ENCODE measurements around the gene CCL23.

DNA sequence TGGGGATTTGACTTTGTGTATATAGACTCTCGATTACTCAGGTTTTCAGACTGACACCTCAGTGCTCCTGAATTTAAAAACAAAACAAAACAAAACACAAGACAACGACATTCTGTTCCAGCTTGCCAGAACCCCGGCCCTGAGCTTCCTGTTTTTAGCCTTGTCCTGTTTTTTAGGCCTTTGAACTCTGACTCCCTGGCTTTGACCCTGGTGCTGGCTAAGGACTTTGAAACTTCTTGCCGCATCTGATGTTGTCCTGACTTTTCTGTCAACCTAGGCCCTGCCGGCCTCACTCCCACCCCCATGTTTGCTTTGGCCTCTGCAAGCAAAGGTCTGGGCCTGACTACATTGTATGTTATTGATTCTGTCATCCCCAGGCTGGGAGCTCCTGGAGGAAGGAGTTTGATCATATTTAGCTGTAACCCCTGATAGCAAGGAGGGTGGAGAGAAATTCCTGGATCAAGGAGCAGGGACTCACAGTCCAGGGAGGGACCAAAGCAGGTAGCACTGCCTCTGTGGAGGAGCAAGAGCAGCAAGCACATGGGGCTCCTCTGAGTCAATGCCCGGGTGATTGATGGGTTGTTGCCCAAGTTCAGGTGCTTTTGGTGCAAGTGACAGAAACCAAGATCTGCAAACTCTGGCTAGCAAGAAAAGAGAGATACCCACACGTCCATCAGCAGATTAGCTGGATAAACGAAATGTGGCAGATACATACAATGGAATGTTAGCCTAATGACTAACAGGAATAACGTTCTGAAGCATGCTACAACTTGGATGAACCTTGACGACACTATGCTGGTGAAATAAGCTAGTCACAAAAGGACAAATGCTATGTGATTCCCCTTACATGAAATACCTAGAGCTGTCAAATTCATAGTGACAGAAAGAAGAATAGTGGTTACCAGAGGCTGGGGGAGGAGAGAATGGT is 44.2 kb downstream of the CCL23 start:
- TF ChIP-seq, protein P1, sequence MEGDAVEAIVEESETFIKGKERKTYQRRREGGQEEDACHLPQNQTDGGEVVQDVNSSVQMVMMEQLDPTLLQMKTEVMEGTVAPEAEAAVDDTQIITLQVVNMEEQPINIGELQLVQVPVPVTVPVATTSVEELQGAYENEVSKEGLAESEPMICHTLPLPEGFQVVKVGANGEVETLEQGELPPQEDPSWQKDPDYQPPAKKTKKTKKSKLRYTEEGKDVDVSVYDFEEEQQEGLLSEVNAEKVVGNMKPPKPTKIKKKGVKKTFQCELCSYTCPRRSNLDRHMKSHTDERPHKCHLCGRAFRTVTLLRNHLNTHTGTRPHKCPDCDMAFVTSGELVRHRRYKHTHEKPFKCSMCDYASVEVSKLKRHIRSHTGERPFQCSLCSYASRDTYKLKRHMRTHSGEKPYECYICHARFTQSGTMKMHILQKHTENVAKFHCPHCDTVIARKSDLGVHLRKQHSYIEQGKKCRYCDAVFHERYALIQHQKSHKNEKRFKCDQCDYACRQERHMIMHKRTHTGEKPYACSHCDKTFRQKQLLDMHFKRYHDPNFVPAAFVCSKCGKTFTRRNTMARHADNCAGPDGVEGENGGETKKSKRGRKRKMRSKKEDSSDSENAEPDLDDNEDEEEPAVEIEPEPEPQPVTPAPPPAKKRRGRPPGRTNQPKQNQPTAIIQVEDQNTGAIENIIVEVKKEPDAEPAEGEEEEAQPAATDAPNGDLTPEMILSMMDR (IDR thresholded peaks at IDR 0.05; ENCODE audit: extremely low read depth in 1 of 2, insufficient read depth in 1 of 2, low read depth in 1 of 2, low read length in 2 of 2), result no peak
- TF ChIP-seq, protein P2, sequence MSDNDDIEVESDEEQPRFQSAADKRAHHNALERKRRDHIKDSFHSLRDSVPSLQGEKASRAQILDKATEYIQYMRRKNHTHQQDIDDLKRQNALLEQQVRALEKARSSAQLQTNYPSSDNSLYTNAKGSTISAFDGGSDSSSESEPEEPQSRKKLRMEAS (IDR thresholded peaks at IDR 0.05; ENCODE audit: insufficient read depth, insufficient read length), result no peak
- no peak for TF ChIP-seq EZH2 (IDR thresholded peaks at IDR 0.05; ENCODE audit: borderline replicate concordance, low read depth, low read length, severe bottlenecking)
- TF ChIP-seq POLR2A (IDR thresholded peaks at IDR 0.05; ENCODE audit: low read depth, low read length), result no peak
- TF ChIP-seq POLR2AphosphoS5 (IDR thresholded peaks at IDR 0.05; ENCODE audit: insufficient read depth, low read depth, low read length), result peak; percentile 79
- peak; percentile 37 for TF ChIP-seq FOS (IDR thresholded peaks at IDR 0.05; ENCODE audit: borderline replicate concordance, insufficient read depth, low read length)
- peak; percentile 35 for TF ChIP-seq GATA2 (IDR thresholded peaks at IDR 0.05; ENCODE audit: insufficient read depth, insufficient read length, low read depth, low read length)
- TF ChIP-seq JUN (IDR thresholded peaks at IDR 0.05; ENCODE audit: borderline replicate concordance, insufficient read depth, insufficient read length, low read depth), result no peak

Data from endothelial cell of umbilical vein (primary cell).